Measurements from ENCODE around the gene GPR15. TPM values are rescaled to one million over a fixed set of nuclear protein-coding genes. Genes with fewer than 3 reads are reported as not detected.

GPR15 gene
- total RNA-seq, 2 experiments from 2014 or later = 8.4 to 9.6 TPM

DNA sequence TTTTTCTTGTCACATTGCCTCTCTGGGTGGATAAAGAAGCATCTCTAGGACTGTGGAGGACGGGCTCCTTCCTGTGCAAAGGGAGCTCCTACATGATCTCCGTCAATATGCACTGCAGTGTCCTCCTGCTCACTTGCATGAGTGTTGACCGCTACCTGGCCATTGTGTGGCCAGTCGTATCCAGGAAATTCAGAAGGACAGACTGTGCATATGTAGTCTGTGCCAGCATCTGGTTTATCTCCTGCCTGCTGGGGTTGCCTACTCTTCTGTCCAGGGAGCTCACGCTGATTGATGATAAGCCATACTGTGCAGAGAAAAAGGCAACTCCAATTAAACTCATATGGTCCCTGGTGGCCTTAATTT is 478 bp downstream of the GPR15 start:
- H3K4me3 Mint-ChIP-seq = peak overlapping the region; percentile 30
- Histone ChIP-seq H3K27me3 (ENCODE audit: control insufficient read depth in 1 of 2, insufficient read depth in 2 of 2, low read length in 2 of 2) (no peaks in the 10 kb centered on the region), H3K4me3 (ENCODE audit: low read length) (peak overlapping the region; percentile 46), H3K9me3 (ENCODE audit: control insufficient read depth in 1 of 2, insufficient read depth in 1 of 2, low read length in 2 of 2) (no peaks in the 10 kb centered on the region), H3K27ac (ENCODE audit: low read depth in 1 of 2, low read length in 2 of 2) (no peak overlapping the region), H3K4me1 (ENCODE audit: insufficient read depth, low read length) (no peaks in the 10 kb centered on the region), H3K36me3 (ENCODE audit: insufficient read depth, low read length) (no peaks in the 10 kb centered on the region)
- no peaks in the 10 kb centered on the region for H3K9me3 Mint-ChIP-seq
- ATAC-seq (ENCODE audit: poor library complexity) (no peak), DNase-seq (no peak)
- H3K4me1 Mint-ChIP-seq (ENCODE audit: low read depth) = no peaks in the 10 kb centered on the region
- TF ChIP-seq, protein P1, sequence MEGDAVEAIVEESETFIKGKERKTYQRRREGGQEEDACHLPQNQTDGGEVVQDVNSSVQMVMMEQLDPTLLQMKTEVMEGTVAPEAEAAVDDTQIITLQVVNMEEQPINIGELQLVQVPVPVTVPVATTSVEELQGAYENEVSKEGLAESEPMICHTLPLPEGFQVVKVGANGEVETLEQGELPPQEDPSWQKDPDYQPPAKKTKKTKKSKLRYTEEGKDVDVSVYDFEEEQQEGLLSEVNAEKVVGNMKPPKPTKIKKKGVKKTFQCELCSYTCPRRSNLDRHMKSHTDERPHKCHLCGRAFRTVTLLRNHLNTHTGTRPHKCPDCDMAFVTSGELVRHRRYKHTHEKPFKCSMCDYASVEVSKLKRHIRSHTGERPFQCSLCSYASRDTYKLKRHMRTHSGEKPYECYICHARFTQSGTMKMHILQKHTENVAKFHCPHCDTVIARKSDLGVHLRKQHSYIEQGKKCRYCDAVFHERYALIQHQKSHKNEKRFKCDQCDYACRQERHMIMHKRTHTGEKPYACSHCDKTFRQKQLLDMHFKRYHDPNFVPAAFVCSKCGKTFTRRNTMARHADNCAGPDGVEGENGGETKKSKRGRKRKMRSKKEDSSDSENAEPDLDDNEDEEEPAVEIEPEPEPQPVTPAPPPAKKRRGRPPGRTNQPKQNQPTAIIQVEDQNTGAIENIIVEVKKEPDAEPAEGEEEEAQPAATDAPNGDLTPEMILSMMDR (IDR thresholded peaks at IDR 0.05) = no peak
- no peaks in the 10 kb centered on the region for H3K27me3 Mint-ChIP-seq
- CTCF ChIA-PET = interaction anchor here (1.7 kb wide), 1 partner anchor 10 kb away, joined by 6 read pairs; no protein-coding TSS in a partner anchor
- H3K27ac Mint-ChIP-seq = no peak overlapping the region
- no peaks in the 10 kb centered on the region for H3K36me3 Mint-ChIP-seq (ENCODE audit: low read depth)
- POLR2A ChIA-PET = interaction anchor here (1.0 to 3.0 kb wide), 6 partner anchors 9 to 40 kb away, joined by 3 to 18 read pairs (median 6); partner anchors contain the start of gene CLDND1
- intact Hi-C loops (cut with DNase I, micrococcal nuclease) = no loop called here

DNA sequence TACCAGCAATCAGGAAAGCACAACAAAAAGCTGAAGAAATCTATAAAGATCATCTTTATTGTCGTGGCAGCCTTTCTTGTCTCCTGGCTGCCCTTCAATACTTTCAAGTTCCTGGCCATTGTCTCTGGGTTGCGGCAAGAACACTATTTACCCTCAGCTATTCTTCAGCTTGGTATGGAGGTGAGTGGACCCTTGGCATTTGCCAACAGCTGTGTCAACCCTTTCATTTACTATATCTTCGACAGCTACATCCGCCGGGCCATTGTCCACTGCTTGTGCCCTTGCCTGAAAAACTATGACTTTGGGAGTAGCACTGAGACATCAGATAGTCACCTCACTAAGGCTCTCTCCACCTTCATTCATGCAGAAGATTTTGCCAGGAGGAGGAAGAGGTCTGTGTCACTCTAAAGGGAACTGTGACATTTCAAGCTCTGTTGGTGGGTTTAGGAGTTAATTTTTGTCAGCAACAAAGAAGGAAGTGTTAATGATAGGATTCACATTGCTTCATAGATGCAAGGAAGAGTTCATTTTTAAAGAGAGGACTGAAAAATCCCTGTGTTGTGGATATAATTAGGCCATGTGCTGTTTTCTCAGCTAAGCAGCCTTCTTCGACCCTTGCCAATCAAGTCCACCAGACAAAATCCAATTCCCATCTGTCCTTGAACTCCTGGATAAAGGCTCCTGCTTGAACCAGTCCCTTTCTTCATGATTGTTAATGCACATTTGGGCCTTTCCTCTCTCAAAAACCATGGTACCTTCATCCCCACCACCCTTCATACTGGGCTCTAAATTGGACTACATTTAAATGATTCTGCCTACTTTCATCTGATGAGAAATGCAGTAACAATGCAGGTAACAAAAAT is 1.2 kb downstream of the GPR15 start:
- Histone ChIP-seq H3K27ac (ENCODE audit: low read depth in 1 of 2, low read length in 2 of 2) (no peak overlapping the region), H3K36me3 (ENCODE audit: insufficient read depth, low read length) (no peaks in the 10 kb centered on the region), H3K4me3 (ENCODE audit: low read length) (peak overlapping the region; percentile 46), H3K27me3 (ENCODE audit: control insufficient read depth in 1 of 2, insufficient read depth in 2 of 2, low read length in 2 of 2) (no peaks in the 10 kb centered on the region), H3K4me1 (ENCODE audit: insufficient read depth, low read length) (no peaks in the 10 kb centered on the region), H3K9me3 (ENCODE audit: control insufficient read depth in 1 of 2, insufficient read depth in 1 of 2, low read length in 2 of 2) (no peaks in the 10 kb centered on the region)
- intact Hi-C loops (cut with DNase I, micrococcal nuclease) = no loop called here
- TF ChIP-seq, protein P1 (IDR thresholded peaks at IDR 0.05) = no peak
- H3K27me3 Mint-ChIP-seq = no peaks in the 10 kb centered on the region
- H3K27ac Mint-ChIP-seq = no peak overlapping the region
- ChIA-PET CTCF (interaction anchor here (1.7 kb wide), 1 partner anchor 9 kb away, joined by 6 read pairs; no protein-coding TSS in a partner anchor), POLR2A (interaction anchor here (1.0 to 3.0 kb wide), 8 partner anchors 10 to 40 kb away, joined by 3 to 18 read pairs (median 6); partner anchors contain the start of gene CLDND1)
- no peaks in the 10 kb centered on the region for H3K36me3 Mint-ChIP-seq (ENCODE audit: low read depth)
- H3K9me3 Mint-ChIP-seq = no peaks in the 10 kb centered on the region
- H3K4me3 Mint-ChIP-seq = peak overlapping the region; percentile 30
- DNase-seq = no peak
- no peaks in the 10 kb centered on the region for H3K4me1 Mint-ChIP-seq (ENCODE audit: low read depth)
- no peak for ATAC-seq (ENCODE audit: poor library complexity)

DNA sequence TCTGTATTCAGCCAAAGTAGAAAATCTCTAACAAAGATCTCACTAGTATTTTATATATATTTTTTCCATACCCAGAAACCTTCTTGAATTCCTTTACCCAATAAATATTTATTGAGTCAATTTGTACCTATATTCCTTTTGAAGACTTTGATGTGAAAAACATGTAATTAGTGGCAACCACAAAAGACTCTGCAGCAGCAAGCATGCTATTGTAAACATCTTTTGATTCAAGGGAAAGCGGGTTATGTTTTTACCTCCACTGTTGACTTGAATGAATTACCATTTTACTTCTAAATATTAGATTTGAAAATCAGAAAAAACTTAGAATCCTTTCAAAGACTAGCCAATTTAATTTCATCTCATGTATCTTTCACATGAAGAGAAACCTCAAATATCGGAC is 2.4 kb downstream of the GPR15 start:
- Histone ChIP-seq H3K9me3 (ENCODE audit: control insufficient read depth in 1 of 2, insufficient read depth in 1 of 2, low read length in 2 of 2) (no peaks in the 10 kb centered on the region), H3K27ac (ENCODE audit: low read depth in 1 of 2, low read length in 2 of 2) (no peak overlapping the region), H3K27me3 (ENCODE audit: control insufficient read depth in 1 of 2, insufficient read depth in 2 of 2, low read length in 2 of 2) (no peaks in the 10 kb centered on the region), H3K4me3 (ENCODE audit: low read length) (peak overlapping the region; percentile 46), H3K36me3 (ENCODE audit: insufficient read depth, low read length) (no peaks in the 10 kb centered on the region), H3K4me1 (ENCODE audit: insufficient read depth, low read length) (no peaks in the 10 kb centered on the region)
- DNase-seq (no peak), ATAC-seq (ENCODE audit: poor library complexity) (no peak)
- TF ChIP-seq, protein P1 (IDR thresholded peaks at IDR 0.05) = no peak
- H3K27me3 Mint-ChIP-seq = no peaks in the 10 kb centered on the region
- H3K4me1 Mint-ChIP-seq (ENCODE audit: low read depth) = no peaks in the 10 kb centered on the region
- no peak overlapping the region for H3K27ac Mint-ChIP-seq
- CTCF ChIA-PET = no interaction called here
- intact Hi-C loops (cut with DNase I, micrococcal nuclease) = no loop called here
- H3K9me3 Mint-ChIP-seq = no peaks in the 10 kb centered on the region
- no peaks in the 10 kb centered on the region for H3K36me3 Mint-ChIP-seq (ENCODE audit: low read depth)
- POLR2A ChIA-PET = interaction anchor here (3.0 to 3.4 kb wide), 2 partner anchors 11 to 12 kb away, joined by 13 to 18 read pairs; partner anchors contain the start of gene CLDND1
- H3K4me3 Mint-ChIP-seq = no peak overlapping the region
